IMR-90 (cell line): ENCODE results near the gene SLC35D1. TPM values are rescaled to one million over a fixed set of nuclear protein-coding genes. Genes with fewer than 3 reads are reported as not detected.

Source experiments
- ATAC-seq: fragments of 200-7000 bp; cut with Tn5 transposase; 2 replicates; pipeline ENCODE4 v1.9.1; 2020; ENCODE audit warnings: low read depth, mild to moderate bottlenecking, moderate library complexity
- BruUV-seq: library from RNA; stranded (reverse); fragments of 400-500 nt; replicated peaks from 2 replicates; lab custom pipeline; 2021; lab: Mats Ljungman, UMichigan
- CTCF ChIA-PET: fragments of 300-600 bp; formaldehyde crosslinking; extraction: SDS; loops from one replicate; lab custom pipeline; 2021; ENCODE audit warnings: antibody characterized with exemption; lab: Yijun Ruan, JAX
- POLR2A ChIA-PET: fragments of 300-600 bp; sonication (Branson Sonifier 250); formaldehyde crosslinking; loops from one replicate; lab custom pipeline; 2022; ENCODE audit warnings: antibody characterized with exemption; ENCODE audit not compliant: unreplicated experiment; lab: Charles Lee
- DNase-seq: peaks from one replicate; pipeline ENCODE4 v3.0.0; 2013
- H2AFZ ChIP-seq: replicated peaks from 2 replicates; pipeline ENCODE3; 2013; ENCODE audit warnings: low read length, mild to moderate bottlenecking; ENCODE audit not compliant: poor library complexity
- H2AK5ac ChIP-seq: 2 replicates; pipeline ENCODE4 v1.6.1; 2013; ENCODE audit warnings: low read depth, low read length, inconsistent platforms
- H2AK9ac ChIP-seq: replicated peaks from 2 replicates; pipeline ENCODE3; 2013; ENCODE audit warnings: mild to moderate bottlenecking, low read depth, low read length, moderate library complexity; ENCODE audit not compliant: poor library complexity
- H2BK120ac ChIP-seq: 2 replicates; pipeline ENCODE4 v1.6.1; 2013; ENCODE audit warnings: low read depth, low read length, inconsistent platforms
- H2BK15ac ChIP-seq: 3 replicates; pipeline ENCODE4 v1.6.1; 2013; ENCODE audit warnings: low read depth, low read length, inconsistent platforms
- H2BK20ac ChIP-seq: 2 replicates; pipeline ENCODE4 v1.6.1; 2013; ENCODE audit warnings: low read depth, mild to moderate bottlenecking, inconsistent platforms, low read length, moderate library complexity
- H2BK5ac ChIP-seq: 2 replicates; pipeline ENCODE4 v1.6.1; 2013; ENCODE audit warnings: mild to moderate bottlenecking, low read depth, low read length, inconsistent platforms; ENCODE audit not compliant: poor library complexity, severe bottlenecking
- H3K14ac ChIP-seq: replicated peaks from 2 replicates; pipeline ENCODE4 v1.6.1; 2013; ENCODE audit warnings: low read depth, low read length, inconsistent platforms
- H3K18ac ChIP-seq: 2 replicates; pipeline ENCODE4 v1.6.1; 2013; ENCODE audit warnings: low read depth, low read length, control low read depth
- H3K23ac ChIP-seq: 2 replicates; pipeline ENCODE4 v1.6.1; 2013; ENCODE audit warnings: low read depth, low read length, inconsistent platforms
- H3K27ac ChIP-seq: 2 replicates; pipeline ENCODE4 v1.5.1; 2013; ENCODE audit warnings: mild to moderate bottlenecking, control low read depth, low read length; ENCODE audit not compliant: insufficient read depth
- H3K27me3 ChIP-seq: 2 replicates; pipeline ENCODE4 v1.6.1; 2013; ENCODE audit warnings: low read length; ENCODE audit not compliant: control insufficient read depth, insufficient read depth
- H3K36me3 ChIP-seq: 2 replicates; pipeline ENCODE4 v1.6.1; 2013; ENCODE audit warnings: low read length, mixed read lengths; ENCODE audit not compliant: control insufficient read depth, insufficient read depth
- H3K4ac ChIP-seq: 2 replicates; pipeline ENCODE4 v1.6.1; 2013; ENCODE audit warnings: low read depth, low read length, inconsistent platforms
- H3K4me1 ChIP-seq: 2 replicates; pipeline ENCODE4 v1.6.1; 2013; ENCODE audit warnings: low read length, mixed read lengths; ENCODE audit not compliant: control insufficient read depth, insufficient read depth
- H3K4me2 ChIP-seq: 2 replicates; pipeline ENCODE4 v1.6.1; 2013; ENCODE audit warnings: low read depth, mild to moderate bottlenecking, control low read depth, low read length, moderate library complexity
- H3K4me3 ChIP-seq: 2 replicates; pipeline ENCODE4 v1.5.1; 2013; ENCODE audit warnings: low read depth, mild to moderate bottlenecking, control low read depth, low read length, moderate library complexity; ENCODE audit not compliant: insufficient read depth
- H3K56ac ChIP-seq: 2 replicates; pipeline ENCODE4 v1.6.1; 2013; ENCODE audit warnings: low read length, inconsistent platforms; ENCODE audit not compliant: insufficient read depth; ENCODE audit errors: extremely low read depth
- H3K79me1 ChIP-seq, 2 experiments: 2 replicates each; pipeline ENCODE4 v1.6.1; 2013; ENCODE audit warnings: low read length in 2 of 2, inconsistent platforms in 1 of 2, low read depth in 1 of 2
- H3K9ac ChIP-seq: 2 replicates; pipeline ENCODE4 v1.6.1; 2013; ENCODE audit warnings: low read depth, low read length, control low read depth
- H3K9me1 ChIP-seq: 2 replicates; pipeline ENCODE4 v1.6.1; 2013; ENCODE audit warnings: low read length, inconsistent platforms; ENCODE audit not compliant: insufficient read depth
- H3K9me3 ChIP-seq: 2 replicates; pipeline ENCODE4 v1.6.1; 2013; ENCODE audit warnings: low read length; ENCODE audit not compliant: control insufficient read depth, insufficient read depth
- H4K20me1 ChIP-seq: 2 replicates; pipeline ENCODE4 v1.6.1; 2013; ENCODE audit warnings: low read length, inconsistent platforms; ENCODE audit not compliant: insufficient read depth
- H4K5ac ChIP-seq: 2 replicates; pipeline ENCODE4 v1.6.1; 2013; ENCODE audit warnings: mild to moderate bottlenecking, low read depth, low read length, control low read depth
- H4K8ac ChIP-seq, 2 experiments: 2 replicates each; pipeline ENCODE4 v1.6.1; 2013; ENCODE audit warnings: low read depth in 2 of 2, low read length in 2 of 2, control low read depth in 1 of 2, inconsistent platforms in 1 of 2
- H4K91ac ChIP-seq: 2 replicates; pipeline ENCODE4 v1.6.1; 2013; ENCODE audit warnings: low read depth, low read length, inconsistent platforms; ENCODE audit not compliant: insufficient read depth
- BHLHE40 ChIP-seq: fragments of 150-350 bp; IDR thresholded peaks from 2 replicates; pipeline ENCODE4 v1.6.1; 2016; ENCODE audit warnings: mild to moderate bottlenecking, low read depth, low read length
- MAZ ChIP-seq: IDR thresholded peaks from 2 replicates; pipeline ENCODE4 v1.6.1; 2012; ENCODE audit warnings: low read depth, mild to moderate bottlenecking, low read length, improper control_type of control experiment, moderate library complexity, borderline replicate concordance
- MXI1 ChIP-seq: IDR thresholded peaks from 2 replicates; pipeline ENCODE4 v1.6.1; 2012; ENCODE audit warnings: low read depth, mild to moderate bottlenecking, low read length, moderate library complexity, borderline replicate concordance
- RAD21 ChIP-seq: IDR thresholded peaks from 2 replicates; pipeline ENCODE4 v1.6.1; 2012; ENCODE audit warnings: low read length, improper control_type of control experiment
- WGBS, 2 experiments: methylation state at CpG; one replicate each; pipeline versions ENCODE4 v1.1.5 to v1.1.7; 2013; ENCODE audit warnings: missing lambda C conversion rate in 2 of 2; ENCODE audit not compliant: insufficient read length in 1 of 2; ENCODE audit errors: extremely low coverage in 2 of 2; 5-methylcytosine and 5-hydroxymethylcytosine counted together
- dilution Hi-C: fragments of 300-500 bp; cut with HindIII; formaldehyde crosslinking; loops from one replicate; pipeline ENCODE4 v1.14.3; 2018; ENCODE audit warnings: low sequenced_read_pairs; ENCODE audit not compliant: unreplicated experiment
- in situ Hi-C: fragments of 300-500 bp; cut with MboI; formaldehyde crosslinking; loops from 3 replicates; pipeline ENCODE4 v1.14.3; 2019; ENCODE audit warnings: low sequenced_read_pairs, inconsistent platforms, mixed read lengths
- intact Hi-C: fragments of 100-400 bp; cut with micrococcal nuclease; formaldehyde crosslinking; loops from 2 replicates; pipeline ENCODE4 v1.10.0; 2022
- polyA plus RNA-seq, 3 experiments: library from polyadenylated mRNA; depleted of rRNA; stranded (reverse); fragments of >200 nt; gene quantifications; 2 replicates each; pipeline ENCODE4 v1.2.3, GENCODE V29; 2012; ENCODE audit warnings: low replicate concordance in 1 of 3
- total RNA-seq: library from RNA; depleted of rRNA; stranded (reverse); fragments of >200 nt; gene quantifications from 2 replicates; pipeline ENCODE4 v1.2.3, GENCODE V29; 2012
- TF ChIP-seq, protein P1 (sequence below): fragments of 150-350 bp; IDR thresholded peaks from 2 replicates; pipeline ENCODE4 v1.6.1; 2016; ENCODE audit warnings: low read depth, mild to moderate bottlenecking, low read length, moderate library complexity, borderline replicate concordance

Gene SLC35D1
- total and polyA plus RNA-seq, 2 of the 4 experiments (the other 2 are of a cell fraction), result 7.2 to 16.3 TPM

DNA sequence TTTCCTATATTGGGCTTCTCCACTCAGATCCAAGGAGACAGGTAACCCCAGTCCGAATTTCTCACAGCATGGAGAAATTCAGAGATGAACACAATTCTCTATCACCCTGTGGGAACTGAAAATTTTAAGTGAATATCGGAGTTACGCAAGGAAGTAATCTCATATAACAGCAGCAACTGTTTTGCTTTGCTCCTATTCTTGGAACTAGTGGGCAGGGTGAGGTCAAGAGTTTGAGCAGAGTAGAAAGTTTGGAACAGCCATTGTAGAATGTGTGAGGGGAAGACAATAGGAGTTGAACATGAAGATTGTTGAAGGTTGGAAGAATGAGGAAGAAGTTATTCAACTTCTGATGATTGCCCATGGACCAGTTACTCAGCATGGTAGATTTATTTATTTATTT is 24.3 kb upstream of the SLC35D1 start:
- Histone ChIP-seq H3K4me3 (no peak overlapping the region), H4K20me1 (no peaks in the 10 kb centered on the region), H3K9me1 (no peaks in the 10 kb centered on the region), H3K27me3 (peaks cover 3% of the 10 kb centered on the region; the same call in 1 of the 2 replicates), H2AFZ (no peak overlapping the region), H3K79me1 (no peaks in the 10 kb centered on the region), H3K23ac (no peak overlapping the region), H2AK5ac (no peak overlapping the region), H4K8ac (no peak overlapping the region), H2BK20ac (no peak overlapping the region), H3K4me1 (no peaks in the 10 kb centered on the region), H3K4me2 (no peak overlapping the region), H3K4ac (no peak overlapping the region), H3K9me3 (no peaks in the 10 kb centered on the region; the same call in 1 of the 2 replicates), H3K14ac (no peak overlapping the region), H3K27ac (no peak overlapping the region), H2BK5ac (no peak overlapping the region), H4K91ac (no peak overlapping the region), H2AK9ac (no peak overlapping the region), H4K5ac (no peak overlapping the region), H3K56ac (no peak overlapping the region), H2BK120ac (no peak overlapping the region), H3K9ac (no peak overlapping the region), H2BK15ac (no peak overlapping the region), H3K18ac (no peak overlapping the region), H3K36me3 (no peaks in the 10 kb centered on the region)
- ChIA-PET POLR2A (no interaction called here), CTCF (no interaction called here)
- WGBS, 2 experiments, result no CpG with 5 or more reads among the region's 3 CpGs
- DNase-seq, result no peak
- no peak for TF ChIP-seq MXI1
- TF ChIP-seq MAZ, result no peak
- no peak for TF ChIP-seq BHLHE40
- TF ChIP-seq RAD21, result no peak
- TF ChIP-seq, protein P1, sequence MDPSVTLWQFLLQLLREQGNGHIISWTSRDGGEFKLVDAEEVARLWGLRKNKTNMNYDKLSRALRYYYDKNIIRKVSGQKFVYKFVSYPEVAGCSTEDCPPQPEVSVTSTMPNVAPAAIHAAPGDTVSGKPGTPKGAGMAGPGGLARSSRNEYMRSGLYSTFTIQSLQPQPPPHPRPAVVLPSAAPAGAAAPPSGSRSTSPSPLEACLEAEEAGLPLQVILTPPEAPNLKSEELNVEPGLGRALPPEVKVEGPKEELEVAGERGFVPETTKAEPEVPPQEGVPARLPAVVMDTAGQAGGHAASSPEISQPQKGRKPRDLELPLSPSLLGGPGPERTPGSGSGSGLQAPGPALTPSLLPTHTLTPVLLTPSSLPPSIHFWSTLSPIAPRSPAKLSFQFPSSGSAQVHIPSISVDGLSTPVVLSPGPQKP, result no peak
- ATAC-seq, result no peak
- dilution Hi-C loops, result no loop called here
- intact Hi-C loops, result no loop called here
- no TSS peak for BruUV-seq
- in situ Hi-C loops, result no loop called here
